BLaER1 treated with 17β-estradiol and CSF1 and Interleukin-3, amounts not matched to agents 10 nM and 100 nM (cell line): Measurements from ENCODE around the gene SIL1.
"Not testable (repeated sequence)": the region's sequence is repeated elsewhere in the genome, so short reads cannot be mapped to it uniquely, and the experiment has no call there.

ENCODE experiments used
- H3K27ac ChIP-seq, 11 experiments: shearing (Covaris generic); formaldehyde crosslinking; 2 replicates each; pipeline ENCODE4 v1.8.1; 2022
- H3K27me3 ChIP-seq, 11 experiments: shearing (Covaris generic); formaldehyde crosslinking; 2 replicates each; pipeline ENCODE4 v1.8.1; 2022
- H3K36me3 ChIP-seq, 11 experiments: shearing (Covaris generic); formaldehyde crosslinking; 2 replicates each; pipeline ENCODE4 v1.8.1; 2022
- H3K4me1 ChIP-seq, 10 experiments: shearing (Covaris generic); formaldehyde crosslinking; 2 replicates each; pipeline ENCODE4 v1.8.1; 2022
- H3K4me2 ChIP-seq, 11 experiments: shearing (Covaris generic); formaldehyde crosslinking; 2 replicates each; pipeline ENCODE4 v1.8.1; 2022
- H3K4me3 ChIP-seq, 10 experiments: shearing (Covaris generic); formaldehyde crosslinking; 2 replicates each; pipeline ENCODE4 v1.8.1; 2022
- H3K9ac ChIP-seq, 11 experiments: shearing (Covaris generic); formaldehyde crosslinking; 2 replicates each; pipeline ENCODE4 v1.8.1; 2022
- H3K9me3 ChIP-seq, 11 experiments: shearing (Covaris generic); formaldehyde crosslinking; replicated peaks in 1 of 11; 2 replicates each; pipeline ENCODE4 v1.8.1; 2022
- H4K20me1 ChIP-seq, 11 experiments: shearing (Covaris generic); formaldehyde crosslinking; 2 replicates each; pipeline ENCODE4 v1.8.1; 2022
- Cebpa-rat ChIP-seq, 11 experiments: shearing (Covaris generic); IDR thresholded peaks; 2 replicates each; pipeline ENCODE4 v1.8.1; 2022

SIL1 gene

DNA sequence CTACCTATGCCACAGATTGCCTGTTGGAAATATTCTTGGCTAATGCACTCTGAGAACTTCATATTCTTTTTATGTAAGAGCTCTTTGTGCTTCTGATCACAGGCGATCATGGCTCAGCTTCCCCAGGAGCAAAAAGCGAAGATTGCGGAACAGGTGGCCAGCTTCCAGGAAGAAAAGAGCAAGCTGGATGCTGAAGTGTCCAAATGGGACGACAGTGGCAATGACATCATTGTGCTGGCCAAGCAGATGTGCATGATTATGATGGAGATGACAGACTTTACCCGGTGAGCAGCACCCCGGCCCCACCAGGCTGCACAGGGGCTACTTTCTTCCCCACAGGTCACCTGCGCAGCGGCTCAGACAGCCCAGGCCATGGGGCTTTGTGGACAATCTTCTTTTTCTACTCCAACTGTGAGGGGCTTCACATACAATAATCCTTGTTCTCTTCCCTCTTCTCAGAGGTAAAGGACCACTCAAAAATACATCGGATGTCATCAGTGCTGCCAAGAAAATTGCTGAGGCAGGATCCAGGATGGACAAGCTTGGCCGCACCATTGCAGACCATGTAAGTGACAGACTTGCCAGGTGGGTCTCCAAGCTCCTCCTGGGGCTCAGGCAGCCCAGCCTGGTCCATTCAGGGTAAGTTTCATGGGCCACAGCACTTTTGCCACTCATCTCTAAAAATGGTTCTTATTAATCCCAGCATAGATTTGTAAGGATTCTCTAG is 267.6 kb downstream of the SIL1 start:
- no peak overlapping the region for H3K4me2 ChIP-seq
- no peak overlapping the region for H3K4me3 ChIP-seq
- no peak for TF ChIP-seq Cebpa-rat (IDR thresholded peaks at IDR 0.05)
- H3K27ac ChIP-seq = no peak overlapping the region
- H3K36me3 ChIP-seq = peaks cover 97 to 100% (median 99%) of the 10 kb centered on the region in 11 experiments
- H3K27me3 ChIP-seq = no peaks in the 10 kb centered on the region
- peaks cover 8 to 89% (median 32%) of the 10 kb centered on the region in 11 experiments; a peak in 16 of 22 replicates for H4K20me1 ChIP-seq
- no peaks in the 10 kb centered on the region for H3K9me3 ChIP-seq
- H3K4me1 ChIP-seq = peaks cover 0 to 11% (median 0%) of the 10 kb centered on the region in 10 experiments; a peak in 7 of 20 replicates
- no peak overlapping the region for H3K9ac ChIP-seq

DNA sequence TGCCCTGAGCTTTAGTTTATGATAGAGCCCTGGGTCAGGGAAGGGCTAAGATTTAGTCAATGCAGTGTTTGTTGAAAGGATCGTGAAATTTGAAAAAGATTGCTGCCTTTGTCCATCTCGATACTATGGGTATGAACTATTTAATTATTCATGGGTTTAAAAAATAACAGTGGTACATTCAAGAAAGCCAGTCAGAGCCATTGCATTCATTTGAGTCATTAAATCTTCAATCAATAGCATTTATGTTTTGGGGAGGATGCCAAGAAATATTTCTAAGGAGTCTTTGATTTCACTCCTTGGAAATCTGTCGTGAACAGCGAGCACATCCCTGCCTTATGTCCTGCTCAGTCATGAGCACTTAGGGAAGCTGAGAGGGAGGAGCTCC is 268.6 kb downstream of the SIL1 start:
- TF ChIP-seq Cebpa-rat (IDR thresholded peaks at IDR 0.05) = no peak
- no peaks in the 10 kb centered on the region for H3K27me3 ChIP-seq
- no peaks in the 10 kb centered on the region for H3K9me3 ChIP-seq
- H3K27ac ChIP-seq = no peak overlapping the region
- H3K9ac ChIP-seq = no peak overlapping the region
- H3K36me3 ChIP-seq = peaks cover 97 to 100% (median 99%) of the 10 kb centered on the region in 11 experiments
- H3K4me3 ChIP-seq = no peak overlapping the region
- H3K4me1 ChIP-seq = peaks cover 0 to 11% (median 0%) of the 10 kb centered on the region in 10 experiments; a peak in 7 of 20 replicates
- H3K4me2 ChIP-seq = no peak overlapping the region
- peaks cover 8 to 83% (median 32%) of the 10 kb centered on the region in 11 experiments; a peak in 16 of 22 replicates for H4K20me1 ChIP-seq

DNA sequence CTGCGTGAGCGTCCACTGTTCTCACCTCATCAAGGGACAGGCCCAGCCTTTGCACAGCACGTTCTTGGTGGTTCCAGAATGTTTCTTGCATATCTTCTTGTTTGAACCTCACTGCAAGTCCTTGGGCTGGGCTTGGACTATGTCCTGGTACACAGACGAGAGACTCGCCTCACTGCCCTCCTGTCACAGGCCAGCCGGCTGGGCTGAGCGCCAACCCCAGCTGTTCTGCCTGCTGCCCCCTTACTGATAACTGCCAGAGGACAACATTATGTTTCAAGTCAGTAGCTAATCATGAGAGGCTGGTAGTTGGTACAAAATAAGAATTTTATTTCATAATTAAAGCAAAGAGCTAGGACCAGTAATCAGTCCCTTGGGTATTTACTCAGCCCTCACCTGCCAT is 270.2 kb downstream of the SIL1 start:
- Histone ChIP-seq H3K4me3 (no peak overlapping the region), H4K20me1 (peaks cover 8 to 83% (median 36%) of the 10 kb centered on the region in 11 experiments; a peak in 17 of 22 replicates), H3K36me3 (peaks cover 92 to 100% (median 96%) of the 10 kb centered on the region in 11 experiments), H3K4me1 (peaks cover 0 to 11% (median 0%) of the 10 kb centered on the region in 10 experiments; a peak in 7 of 20 replicates), H3K9ac (no peak overlapping the region), H3K9me3 (no peaks in the 10 kb centered on the region), H3K27me3 (no peaks in the 10 kb centered on the region), H3K27ac (no peak overlapping the region), H3K4me2 (peak overlapping the region in 3 of 11 experiments; percentile 8 to 34 (median 30); a peak in 5 of 22 replicates)
- no peak for TF ChIP-seq Cebpa-rat (IDR thresholded peaks at IDR 0.05)

DNA sequence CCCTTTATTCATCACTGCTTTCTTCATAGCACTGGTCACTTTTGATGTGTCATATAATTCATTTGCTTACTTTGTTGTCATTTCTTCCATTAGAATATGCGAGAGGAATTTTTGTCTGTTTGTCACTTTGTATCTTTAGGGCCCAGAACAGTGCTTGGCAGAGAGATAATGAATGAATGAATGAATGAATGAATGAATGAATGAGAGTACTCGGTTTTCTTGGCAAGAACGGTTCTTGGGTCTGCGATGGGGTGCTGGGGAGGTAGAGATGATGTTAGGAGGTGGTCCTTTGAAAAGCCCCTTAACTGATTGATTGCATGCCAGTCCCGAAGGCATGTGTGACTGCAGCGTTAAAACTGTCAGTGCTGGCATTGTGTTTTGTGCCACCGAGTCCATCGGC is 270.6 kb downstream of the SIL1 start:
- Histone ChIP-seq H3K4me3 (no peak overlapping the region), H3K4me2 (peak overlapping the region in 3 of 11 experiments; percentile 8 to 34 (median 30); a peak in 4 of 22 replicates), H4K20me1 (peaks cover 8 to 78% (median 36%) of the 10 kb centered on the region in 11 experiments; a peak in 17 of 22 replicates), H3K9me3 (no peaks in the 10 kb centered on the region), H3K4me1 (peaks cover 0 to 11% (median 0%) of the 10 kb centered on the region in 10 experiments; a peak in 7 of 20 replicates), H3K36me3 (peaks cover 88 to 100% (median 94%) of the 10 kb centered on the region in 11 experiments), H3K27me3 (no peaks in the 10 kb centered on the region), H3K27ac (no peak overlapping the region), H3K9ac (no peak overlapping the region)
- no peak for TF ChIP-seq Cebpa-rat (IDR thresholded peaks at IDR 0.05)

DNA sequence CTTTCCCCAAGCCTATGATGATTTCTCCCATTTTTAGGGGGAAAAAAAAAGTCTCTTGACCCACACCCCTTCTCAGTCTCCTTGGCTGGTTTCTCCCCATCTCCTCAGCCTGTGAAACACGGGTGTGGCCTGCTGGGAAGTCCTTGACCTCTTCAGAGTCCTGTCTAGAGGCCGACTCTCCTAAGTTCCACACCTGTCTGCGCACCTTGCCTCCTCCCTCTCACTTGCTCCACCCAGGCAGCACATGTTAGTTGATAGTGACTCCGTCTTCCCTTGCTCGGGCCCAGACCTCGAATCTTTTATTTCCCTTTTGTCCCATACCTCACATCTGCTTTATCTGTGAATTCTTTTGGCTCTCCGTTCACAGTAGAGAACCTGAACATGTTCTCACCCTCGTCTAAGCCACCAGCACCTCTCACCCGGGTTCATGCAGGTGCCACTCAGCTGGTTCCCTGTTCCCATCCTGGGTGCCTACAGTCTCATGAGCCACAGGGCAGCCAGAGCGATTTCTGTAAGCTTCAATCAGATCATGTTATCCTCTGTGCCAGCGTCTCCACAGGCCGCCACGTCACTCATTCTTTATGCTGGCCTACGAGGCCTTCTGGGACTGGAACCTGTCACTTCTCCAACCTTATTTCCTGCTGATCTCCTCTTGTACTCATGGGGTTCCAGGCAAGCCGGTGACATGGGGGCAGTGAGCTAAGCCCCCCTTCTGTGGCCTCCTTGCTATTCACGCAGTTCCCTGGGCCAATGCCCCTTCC is 271.3 kb downstream of the SIL1 start:
- Histone ChIP-seq H3K27me3 (no peaks in the 10 kb centered on the region), H3K27ac (no peak overlapping the region), H4K20me1 (peaks cover 8 to 71% (median 36%) of the 10 kb centered on the region in 11 experiments; a peak in 17 of 22 replicates), H3K9me3 (no peaks in the 10 kb centered on the region), H3K9ac (no peak overlapping the region), H3K4me3 (no peak overlapping the region), H3K4me1 (peaks cover 0 to 11% (median 0%) of the 10 kb centered on the region in 10 experiments; a peak in 7 of 20 replicates), H3K36me3 (peaks cover 83 to 100% (median 94%) of the 10 kb centered on the region in 11 experiments), H3K4me2 (no peak overlapping the region)
- no peak for TF ChIP-seq Cebpa-rat (IDR thresholded peaks at IDR 0.05)

DNA sequence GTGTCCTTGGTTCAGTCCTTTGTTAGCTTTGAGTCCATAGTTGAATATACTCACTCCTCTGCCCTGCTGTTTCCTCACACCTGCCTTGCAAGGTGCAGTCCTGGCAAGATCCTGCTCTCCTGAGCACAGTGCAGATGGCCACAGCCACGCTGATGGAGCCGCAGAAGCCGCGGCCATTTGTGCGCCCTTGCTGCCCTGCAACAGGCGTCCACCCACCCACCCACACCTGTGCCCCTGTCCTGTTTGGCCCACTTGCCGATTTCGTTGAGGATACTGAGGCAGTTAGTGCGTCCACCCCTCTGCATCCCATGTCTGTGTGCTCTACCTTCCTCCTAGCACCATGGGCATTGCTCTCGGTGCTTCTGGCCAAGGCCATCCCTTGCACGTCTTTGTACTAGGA is 271.9 kb downstream of the SIL1 start:
- H3K36me3 ChIP-seq = peaks cover 78 to 100% (median 91%) of the 10 kb centered on the region in 11 experiments
- H3K27me3 ChIP-seq = no peaks in the 10 kb centered on the region
- no peak overlapping the region for H3K27ac ChIP-seq
- H3K4me1 ChIP-seq = peaks cover 0 to 11% (median 0%) of the 10 kb centered on the region in 10 experiments; a peak in 7 of 20 replicates
- TF ChIP-seq Cebpa-rat (IDR thresholded peaks at IDR 0.05) = no peak
- no peak overlapping the region for H3K4me3 ChIP-seq
- no peak overlapping the region for H3K9ac ChIP-seq
- H4K20me1 ChIP-seq = peaks cover 8 to 77% (median 36%) of the 10 kb centered on the region in 11 experiments; a peak in 17 of 22 replicates
- H3K4me2 ChIP-seq = no peak overlapping the region
- H3K9me3 ChIP-seq = no peaks in the 10 kb centered on the region

DNA sequence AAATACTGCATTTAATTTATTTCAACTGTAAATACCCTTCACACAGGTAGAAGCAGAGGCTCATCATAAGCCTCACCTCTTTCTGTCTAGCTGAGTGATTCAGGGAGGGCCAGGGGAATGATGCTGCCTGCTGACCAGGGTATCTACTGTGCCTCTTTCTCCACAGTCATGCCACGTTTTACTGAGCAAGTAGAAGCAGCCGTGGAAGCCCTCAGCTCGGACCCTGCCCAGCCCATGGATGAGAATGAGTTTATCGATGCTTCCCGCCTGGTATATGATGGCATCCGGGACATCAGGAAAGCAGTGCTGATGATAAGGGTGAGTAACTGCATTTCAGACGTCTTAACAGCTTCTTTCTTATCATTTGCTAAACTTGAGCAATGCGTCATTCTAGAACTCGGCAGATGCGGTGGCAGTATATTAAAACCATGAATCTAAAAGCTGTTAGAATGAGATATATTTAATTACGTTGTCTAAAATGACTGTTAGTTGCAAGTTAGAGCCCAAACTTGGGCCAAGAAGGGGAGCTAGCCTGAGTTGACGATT is 273.0 kb downstream of the SIL1 start:
- peaks cover 78 to 100% (median 90%) of the 10 kb centered on the region in 11 experiments for H3K36me3 ChIP-seq
- no peak for TF ChIP-seq Cebpa-rat (IDR thresholded peaks at IDR 0.05)
- no peak overlapping the region for H3K4me2 ChIP-seq

DNA sequence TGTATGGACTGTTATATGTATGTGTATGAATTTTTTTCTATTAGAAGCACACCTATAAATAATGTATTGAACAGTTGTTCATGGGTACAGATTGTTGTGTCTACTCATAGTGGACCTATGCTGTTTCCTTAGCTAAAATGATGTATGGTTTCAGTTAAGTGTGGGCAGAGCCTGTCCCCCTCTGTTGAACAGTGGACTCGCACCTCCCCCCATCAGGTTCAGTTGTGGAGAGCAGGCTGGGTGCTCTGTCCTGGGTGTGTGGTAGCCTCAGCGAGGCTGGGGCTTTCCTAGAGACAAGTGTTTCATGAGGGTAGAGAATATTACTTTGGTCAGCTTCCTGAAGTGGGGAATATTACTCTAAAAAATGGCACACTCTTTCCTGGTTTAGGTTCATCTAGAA is 275.7 kb downstream of the SIL1 start:
- H3K4me1 ChIP-seq = peaks cover 0 to 17% (median 5%) of the 10 kb centered on the region in 10 experiments; a peak in 10 of 20 replicates
- peaks cover 78 to 100% (median 90%) of the 10 kb centered on the region in 11 experiments for H3K36me3 ChIP-seq
- no peaks in the 10 kb centered on the region for H3K9me3 ChIP-seq
- no peak overlapping the region for H3K4me3 ChIP-seq
- H3K27me3 ChIP-seq = no peaks in the 10 kb centered on the region
- peaks cover 0 to 84% (median 23%) of the 10 kb centered on the region in 11 experiments; a peak in 15 of 22 replicates for H4K20me1 ChIP-seq
- TF ChIP-seq Cebpa-rat (IDR thresholded peaks at IDR 0.05) = no peak
- H3K27ac ChIP-seq = no peak overlapping the region
- H3K9ac ChIP-seq = no peak overlapping the region
- H3K4me2 ChIP-seq = no peak overlapping the region

More for the DNA sequence above, 273.0 kb downstream of the SIL1 start:
- Histone ChIP-seq H3K27ac (no peak overlapping the region), H3K9ac (no peak overlapping the region), H3K9me3 (no peaks in the 10 kb centered on the region), H4K20me1 (peaks cover 8 to 88% (median 35%) of the 10 kb centered on the region in 11 experiments; a peak in 17 of 22 replicates), H3K4me3 (no peak overlapping the region), H3K27me3 (no peaks in the 10 kb centered on the region), H3K4me1 (peaks cover 0 to 11% (median 0%) of the 10 kb centered on the region in 10 experiments; a peak in 7 of 20 replicates)

DNA sequence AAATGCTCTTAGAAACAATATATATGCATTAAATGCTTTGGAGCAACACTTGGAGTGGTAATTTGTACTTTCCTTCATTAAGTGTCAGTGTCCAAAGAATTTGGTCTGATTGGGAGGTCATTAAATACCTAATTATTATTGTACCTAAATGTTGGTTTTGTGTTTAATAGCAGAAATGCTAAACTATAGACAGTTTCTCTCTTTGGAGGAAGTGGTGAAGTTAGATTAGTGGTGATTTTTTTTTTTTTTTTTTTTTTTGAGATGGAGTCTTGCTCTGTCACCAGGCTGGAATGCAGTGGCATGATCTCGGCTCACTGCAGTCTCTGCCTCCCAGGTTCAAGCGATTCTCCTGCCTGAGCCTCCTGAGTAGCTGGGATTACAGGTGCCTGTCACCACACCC is 276.8 kb downstream of the SIL1 start:
- Histone ChIP-seq H4K20me1 (peaks cover 0 to 79% (median 20%) of the 10 kb centered on the region in 11 experiments; a peak in 13 of 22 replicates), H3K36me3 (peaks cover 69 to 100% (median 85%) of the 10 kb centered on the region in 11 experiments), H3K4me1 (peaks cover 0 to 16% (median 5%) of the 10 kb centered on the region in 10 experiments; a peak in 10 of 20 replicates)
- H3K4me2 ChIP-seq, H3K9me3 ChIP-seq, H3K4me3 ChIP-seq, H3K27ac ChIP-seq, H3K9ac ChIP-seq, H3K27me3 ChIP-seq: not testable (repeated sequence)
